EH (cell line): ENCODE results near the gene PRKAB1.
A peak's percentile ranks its signal among the peaks of the same experiment; 100 is the strongest.

Source experiments
- DNase-seq: peaks from one replicate; pipeline ENCODE4 v3.0.0-alpha.2; 2015; ENCODE audit warnings: low read depth

The PRKAB1 gene

DNA sequence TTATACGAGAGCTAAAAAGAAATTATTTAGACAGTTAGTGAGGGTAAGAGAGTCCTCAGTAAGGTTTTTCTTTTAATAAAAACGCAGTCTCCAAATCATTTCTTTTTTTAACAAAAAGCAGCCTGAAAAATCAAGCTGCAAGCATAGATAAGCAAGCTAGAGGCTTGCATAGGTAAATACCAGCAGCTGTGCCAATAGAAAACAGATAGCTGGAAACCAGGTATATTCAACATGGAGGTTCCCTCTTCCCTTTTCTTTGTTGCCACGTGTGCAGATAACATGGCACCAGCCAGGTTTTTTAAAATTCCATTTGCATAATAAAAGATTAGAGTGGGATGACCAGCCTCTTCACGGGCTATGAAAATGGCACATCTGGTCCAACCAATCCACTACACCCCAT lies 6.1 kb upstream of the PRKAB1 start:
- no peak for DNase-seq

GRCh38 chr12:119664642-119665041 lies 3.3 kb upstream of the PRKAB1 start:
- no peak for DNase-seq

DNA sequence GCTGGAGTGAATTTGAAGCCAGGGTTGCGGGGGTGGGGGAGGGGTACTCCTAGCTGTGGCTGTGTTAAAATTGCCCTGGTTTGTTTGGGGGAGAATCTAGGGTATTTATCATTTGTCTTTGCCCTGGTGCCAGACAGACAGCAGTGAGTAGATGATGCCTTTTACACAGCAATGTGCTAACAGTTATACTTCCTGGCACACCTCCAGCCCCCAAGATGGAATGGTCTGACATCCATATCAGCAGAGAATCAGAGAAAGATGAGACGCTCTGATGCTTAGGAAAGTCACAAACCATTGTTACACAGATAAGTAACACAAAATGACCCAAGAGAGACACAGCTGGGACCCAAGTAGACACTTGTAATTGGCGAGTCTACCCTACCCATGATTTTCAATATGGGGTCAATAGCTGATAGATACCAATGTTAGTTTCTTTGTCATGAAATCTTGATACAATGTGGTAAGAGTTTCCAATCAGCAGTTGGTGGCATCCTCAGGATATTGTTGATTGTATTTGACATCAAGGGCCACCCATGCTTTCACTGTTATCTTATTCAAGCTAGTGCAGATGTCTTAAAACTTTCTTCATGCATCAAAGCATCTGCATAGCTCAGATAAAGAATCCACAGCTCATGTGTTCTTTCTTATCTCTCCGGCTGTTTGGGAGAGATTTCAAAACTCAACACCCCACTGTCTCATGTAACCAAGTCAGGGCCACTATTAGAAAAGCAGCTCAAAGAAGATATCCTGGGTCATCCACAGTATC lies 2.6 kb upstream of the PRKAB1 start:
- DNase-seq: no peak

- DNase-seq: no peak
Observed at GRCh38 chr12:119666226-119666795, 1.6 kb upstream of the PRKAB1 start.

- no peak for DNase-seq
Observed at GRCh38 chr12:119666900-119667576, 895 bp upstream of the PRKAB1 start.

GRCh38 chr12:119668324-119668841 lies 450 bp downstream of the PRKAB1 start:
- peak; percentile 30 for DNase-seq

DNA sequence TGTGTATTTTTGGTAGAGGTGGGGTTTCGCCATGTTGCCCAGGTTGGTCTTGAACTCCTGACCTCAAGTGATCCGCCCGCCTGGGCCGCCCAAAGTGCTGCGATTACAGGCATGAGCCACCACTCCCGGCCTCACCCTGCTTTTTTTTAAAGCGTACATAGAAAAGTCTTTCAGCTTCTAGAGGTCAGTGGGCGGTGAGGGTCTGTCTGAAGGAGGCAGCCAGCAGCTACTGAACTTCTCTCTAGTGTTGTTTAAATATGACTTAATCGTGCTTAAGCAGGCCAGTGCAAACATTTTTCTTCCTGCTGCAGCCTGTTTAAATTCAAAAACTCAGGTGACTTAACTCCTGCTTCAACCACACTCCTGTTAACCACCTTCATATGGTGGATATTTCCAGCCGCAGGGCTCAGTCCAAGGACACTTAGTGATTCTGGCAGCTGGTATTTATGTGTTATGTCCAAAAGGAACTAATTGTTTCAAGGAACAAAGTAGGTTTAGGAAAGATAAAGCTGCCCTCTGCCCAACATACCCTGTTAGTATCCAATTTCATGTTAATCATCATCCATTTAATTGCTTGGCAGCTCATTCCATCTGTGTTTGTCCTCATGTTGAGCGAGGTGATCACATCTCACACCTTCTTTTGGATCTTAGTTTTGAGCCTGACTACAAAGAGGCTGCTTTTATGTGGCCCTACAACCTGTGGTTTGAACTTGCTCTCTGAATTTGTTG lies 2.0 kb downstream of the PRKAB1 start:
- DNase-seq: peak; percentile 13

DNA sequence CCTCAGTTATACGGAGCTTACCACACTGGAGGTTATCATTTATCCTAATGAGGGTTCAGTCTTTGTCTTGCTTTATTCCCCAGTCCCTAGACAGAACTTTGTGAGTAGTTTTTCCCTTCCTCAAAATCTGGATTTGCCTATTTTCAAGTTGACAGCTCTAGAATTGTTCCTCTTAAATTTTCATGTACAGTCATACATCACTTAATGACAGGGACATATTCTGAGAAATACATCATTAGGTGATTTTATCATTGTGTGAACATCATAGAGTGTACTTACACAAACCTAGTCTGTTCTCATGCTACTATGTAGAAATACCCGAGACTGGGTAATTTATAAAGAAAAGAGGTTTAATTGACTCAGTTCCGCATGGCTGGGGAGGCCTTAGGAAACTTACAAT lies 3.1 kb downstream of the PRKAB1 start:
- no peak for DNase-seq

DNA sequence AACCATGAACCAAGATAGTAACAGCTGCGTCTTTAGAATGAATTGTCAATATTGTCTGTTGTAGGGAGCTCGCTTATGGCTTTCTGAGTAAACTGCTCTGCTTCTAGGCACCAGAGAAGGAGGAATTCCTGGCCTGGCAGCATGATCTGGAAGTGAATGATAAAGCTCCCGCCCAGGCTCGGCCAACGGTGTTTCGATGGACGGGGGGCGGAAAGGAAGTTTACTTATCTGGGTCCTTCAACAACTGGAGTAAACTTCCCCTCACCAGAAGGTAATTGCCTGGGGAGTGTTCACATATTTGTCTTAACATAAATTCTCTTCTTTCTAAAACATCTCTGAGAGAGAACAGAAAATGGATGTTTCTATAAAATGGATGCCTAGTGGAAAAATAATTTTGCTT lies 4.3 kb downstream of the PRKAB1 start:
- DNase-seq: no peak

DNA sequence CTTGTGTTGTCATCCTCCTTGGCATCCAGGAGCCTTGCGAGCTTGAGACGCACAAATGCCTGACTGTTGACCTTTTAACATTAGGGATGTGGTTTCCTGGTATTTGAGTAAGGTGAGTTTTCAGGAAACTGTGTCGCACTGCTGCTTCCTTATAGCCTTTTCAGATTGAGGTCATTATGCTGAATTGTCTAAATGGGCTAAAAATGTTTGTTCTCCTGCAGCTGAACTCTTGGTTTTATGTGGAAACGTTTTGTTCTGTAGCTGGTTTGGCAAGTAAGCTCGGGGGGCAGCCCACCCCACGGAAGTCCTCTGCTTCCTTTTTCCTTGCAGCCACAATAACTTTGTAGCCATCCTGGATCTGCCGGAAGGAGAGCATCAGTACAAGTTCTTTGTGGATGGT lies 5.7 kb downstream of the PRKAB1 start:
- DNase-seq: no peak

DNA sequence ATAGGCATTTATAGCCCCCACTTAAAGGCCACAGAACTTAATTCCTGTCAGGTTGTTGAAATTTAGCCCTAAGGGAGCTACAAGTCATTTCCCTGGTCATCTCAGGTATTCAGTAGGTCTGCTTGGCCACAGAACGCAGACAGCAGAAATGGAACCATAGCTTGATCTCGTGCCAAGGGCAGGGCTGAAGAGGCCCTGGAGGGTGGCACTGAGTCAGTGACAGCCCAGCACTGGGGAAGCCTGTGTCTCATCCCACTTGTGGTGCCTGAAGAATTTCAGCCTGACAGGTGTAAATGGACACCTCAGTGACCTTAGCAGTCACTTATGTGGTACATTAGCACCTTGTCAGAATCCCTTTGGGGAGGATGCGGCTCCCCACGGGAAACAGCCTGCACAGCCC lies 6.6 kb downstream of the PRKAB1 start:
- DNase-seq: no peak

GRCh38 chr12:119676022-119676421 lies 8.1 kb downstream of the PRKAB1 start:
- no peak for DNase-seq

- DNase-seq: no peak
Observed at GRCh38 chr12:119676573-119676972, 8.6 kb downstream of the PRKAB1 start.

DNA sequence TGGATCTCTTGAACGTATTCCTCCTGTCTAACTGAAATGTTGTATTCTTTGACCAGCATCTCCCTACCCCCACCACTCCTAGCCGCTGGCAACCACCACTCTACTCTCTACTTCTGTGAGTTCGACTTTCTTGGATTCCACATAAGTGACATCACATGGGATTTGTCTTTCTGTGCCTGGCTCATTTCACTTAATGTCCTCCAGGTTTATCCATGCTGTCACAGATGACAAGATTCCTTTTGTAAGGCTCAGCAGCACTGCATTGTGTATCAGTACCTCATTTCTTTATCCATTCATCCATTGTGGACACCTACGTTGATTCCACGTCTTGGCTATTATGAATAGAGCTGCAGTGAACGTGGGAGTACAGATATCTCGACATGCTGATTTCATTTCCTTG lies 10.5 kb downstream of the PRKAB1 start:
- DNase-seq: peak; percentile 49

DNA sequence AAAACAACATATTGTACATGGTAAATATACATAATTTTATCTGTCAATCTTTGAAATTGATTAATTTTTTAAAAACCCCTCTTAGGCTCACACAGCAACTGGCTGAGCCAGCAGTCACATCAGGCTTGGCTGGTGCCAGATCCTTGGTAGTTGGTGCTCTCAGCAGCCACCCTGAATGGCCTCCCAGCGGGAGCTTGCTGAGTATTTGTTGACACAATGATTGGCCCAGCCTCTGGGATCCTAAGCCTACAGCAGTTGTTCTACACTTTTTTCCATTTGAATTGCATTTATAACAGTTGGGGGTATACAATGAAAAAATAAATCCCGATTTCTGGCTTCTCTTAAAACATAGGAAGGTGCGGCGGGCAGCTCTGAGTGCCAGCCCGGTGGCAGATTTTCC lies 11.1 kb downstream of the PRKAB1 start:
- no peak for DNase-seq

DNA sequence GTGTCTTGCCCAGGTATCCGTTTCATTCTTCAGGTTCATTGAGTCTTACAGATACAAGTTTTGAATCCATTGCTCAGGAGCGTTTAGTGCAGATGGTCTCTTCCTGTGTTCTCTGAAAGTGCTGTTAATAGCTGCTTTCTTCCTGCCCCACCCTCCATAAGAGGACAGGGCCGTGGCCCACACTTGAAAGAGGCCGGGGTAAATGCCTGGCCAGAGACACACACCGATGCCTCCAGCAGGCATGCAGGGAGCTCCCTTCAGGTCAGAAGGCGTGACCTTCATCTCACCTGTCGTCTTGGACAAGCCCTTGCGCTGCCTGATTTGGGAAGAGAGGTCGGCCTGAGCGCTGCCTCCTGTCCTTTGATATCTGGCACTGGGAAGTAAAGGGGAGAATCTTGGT lies 11.6 kb downstream of the PRKAB1 start:
- no peak for DNase-seq

DNA sequence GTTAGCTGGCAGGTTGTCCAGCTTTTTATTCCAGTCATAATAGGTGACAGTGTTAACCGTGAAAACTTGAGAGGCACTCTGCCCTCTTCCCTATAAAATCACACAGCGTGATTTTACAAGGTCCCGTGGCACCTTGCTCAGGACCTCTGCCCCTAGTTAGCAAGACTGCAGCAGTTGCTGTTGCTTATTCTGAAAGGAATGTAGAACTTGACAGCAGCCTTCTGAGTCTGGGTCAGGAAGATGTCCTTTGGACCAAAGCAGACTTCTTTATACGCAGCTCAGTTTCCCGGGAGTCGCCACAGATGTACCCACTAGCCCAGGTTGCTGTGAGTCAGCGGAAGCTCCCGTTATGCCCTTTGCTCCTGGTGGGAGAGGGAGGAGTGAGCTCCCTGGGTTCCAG lies 13.2 kb downstream of the PRKAB1 start:
- no peak for DNase-seq

DNA sequence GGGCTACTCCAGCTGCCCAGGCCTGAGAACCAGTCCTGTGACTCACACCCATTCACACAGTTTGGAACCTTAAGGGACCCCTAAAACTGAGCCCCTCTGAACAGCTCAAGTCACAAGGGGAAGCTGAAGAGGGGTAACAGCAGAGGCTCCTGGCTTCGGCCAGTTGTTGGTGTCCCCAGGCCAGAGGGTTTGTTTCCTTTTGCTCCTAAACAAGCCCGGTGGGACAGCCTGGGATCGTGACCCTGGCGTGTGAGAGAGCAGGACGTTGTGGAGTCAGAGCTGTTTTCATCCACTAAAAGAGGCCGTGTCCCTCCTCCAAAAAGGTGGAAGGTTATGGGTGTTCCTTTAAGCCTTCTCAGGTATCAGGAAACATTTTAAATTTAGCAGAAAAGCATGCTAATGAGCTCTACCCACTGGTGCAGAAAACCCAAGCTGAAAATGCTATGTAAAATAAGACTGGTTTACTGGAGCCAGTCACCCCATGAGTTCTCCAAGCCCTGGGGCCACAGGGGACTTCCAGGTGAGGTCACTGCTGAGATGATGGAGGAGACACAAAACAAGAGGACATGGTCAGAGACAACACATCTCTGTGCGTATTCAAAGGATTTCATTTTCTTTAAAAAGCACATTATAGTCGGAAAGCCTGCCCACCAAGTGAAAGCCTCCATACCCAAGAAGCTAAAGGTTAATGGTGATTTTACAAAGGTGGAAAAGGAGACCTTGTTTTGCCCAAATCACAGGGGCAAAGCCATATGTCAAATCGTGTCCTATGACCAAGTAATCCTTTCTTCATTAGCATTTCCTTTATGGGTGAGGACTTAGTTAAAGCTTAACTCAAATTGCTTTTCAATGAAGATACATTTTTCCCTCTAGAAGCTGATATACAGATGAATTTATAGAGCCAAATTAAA lies 14.1 kb downstream of the PRKAB1 start:
- DNase-seq: no peak

DNA sequence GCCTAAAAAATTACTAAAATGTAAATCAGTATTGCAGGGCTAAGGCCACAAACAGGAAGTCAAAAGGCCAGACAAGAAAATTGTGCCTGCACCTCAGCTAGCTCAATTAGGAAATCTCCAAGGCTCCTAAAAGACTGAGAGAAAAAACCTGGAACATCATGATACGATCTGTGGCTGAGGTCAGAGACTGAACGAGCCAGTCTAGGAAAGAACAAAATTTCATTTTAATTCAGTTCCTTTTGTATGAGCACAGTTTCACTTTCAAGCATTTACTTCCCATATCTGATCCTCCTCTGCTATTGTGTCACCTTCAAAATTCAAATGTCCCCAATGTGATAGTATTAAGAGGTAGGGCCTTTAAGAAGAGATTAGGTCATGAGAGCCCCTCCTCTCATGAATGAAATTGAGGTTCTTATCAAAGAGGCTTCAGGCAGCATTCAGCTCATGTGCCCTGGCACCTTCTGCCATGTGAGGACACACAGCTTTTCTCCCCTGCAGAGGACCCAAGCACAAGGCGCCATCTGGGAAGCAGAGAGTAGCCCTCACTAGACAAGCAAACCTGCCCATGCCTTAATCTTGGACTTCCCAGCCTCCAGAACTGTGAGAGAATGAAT lies 14.8 kb downstream of the PRKAB1 start:
- DNase-seq: no peak

- peak; percentile 83 for DNase-seq
Observed at GRCh38 chr12:119683413-119683812, 15.5 kb downstream of the PRKAB1 start.

DNA sequence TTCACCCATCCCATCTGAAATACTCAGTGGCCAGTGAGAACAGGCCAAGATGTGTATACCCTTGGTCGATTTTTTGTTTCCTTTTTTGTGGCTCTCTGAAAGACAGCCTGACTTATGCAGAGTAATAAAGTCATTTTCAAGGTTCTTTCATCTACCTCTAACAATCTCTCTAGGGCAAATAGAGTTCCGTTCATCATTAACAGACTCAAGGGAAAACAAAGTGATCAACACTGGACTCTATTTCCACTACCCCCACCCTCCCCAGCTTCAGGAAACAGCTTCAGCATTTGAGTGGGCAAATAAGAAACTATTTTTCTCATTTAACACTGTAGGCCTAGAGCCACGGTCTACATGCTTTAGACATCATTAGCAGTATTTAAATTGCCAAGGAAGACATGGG lies 15.9 kb downstream of the PRKAB1 start:
- DNase-seq: no peak
